AG04449 (cell line): ENCODE measurements around the gene ATAD3A.
"Not testable (repeated sequence)": the region's sequence is repeated elsewhere in the genome, so short reads cannot be mapped to it uniquely, and the experiment has no call there.

Experiments
- CTCF ChIA-PET: fragments of 350-600 bp; formaldehyde crosslinking; extraction: SDS; loops from one replicate; lab custom pipeline; 2021; ENCODE audit warnings: antibody characterized with exemption; lab: Yijun Ruan, JAX
- POLR2A ChIA-PET: fragments of 400-600, 350-600 bp; formaldehyde crosslinking; extraction: SDS; loops from one replicate; lab custom pipeline; 2020; ENCODE audit warnings: antibody characterized with exemption, inconsistent platforms; lab: Yijun Ruan, JAX
- DNase-seq: peaks from one replicate; pipeline ENCODE4 v3.0.0-alpha.2; 2010; ENCODE audit warnings: low read depth, low spot score
- H3K4me3 ChIP-seq: 2 replicates; pipeline ENCODE4 v1.5.1; 2011; ENCODE audit warnings: low read depth, mild to moderate bottlenecking, control low read depth, low read length
- TF ChIP-seq, protein P1 (sequence below): IDR thresholded peaks from one replicate; pipeline ENCODE4 v1.5.1; 2011; ENCODE audit warnings: mild to moderate bottlenecking, moderate library complexity, low read length, control low read depth, inconsistent platforms; ENCODE audit not compliant: insufficient read depth; ENCODE audit errors: missing control alignments

Gene ATAD3A

GRCh38 chr1:1528301-1529267, 16.6 kb downstream of the ATAD3A start:
- POLR2A ChIA-PET, result no interaction called here
- TF ChIP-seq, protein P1, sequence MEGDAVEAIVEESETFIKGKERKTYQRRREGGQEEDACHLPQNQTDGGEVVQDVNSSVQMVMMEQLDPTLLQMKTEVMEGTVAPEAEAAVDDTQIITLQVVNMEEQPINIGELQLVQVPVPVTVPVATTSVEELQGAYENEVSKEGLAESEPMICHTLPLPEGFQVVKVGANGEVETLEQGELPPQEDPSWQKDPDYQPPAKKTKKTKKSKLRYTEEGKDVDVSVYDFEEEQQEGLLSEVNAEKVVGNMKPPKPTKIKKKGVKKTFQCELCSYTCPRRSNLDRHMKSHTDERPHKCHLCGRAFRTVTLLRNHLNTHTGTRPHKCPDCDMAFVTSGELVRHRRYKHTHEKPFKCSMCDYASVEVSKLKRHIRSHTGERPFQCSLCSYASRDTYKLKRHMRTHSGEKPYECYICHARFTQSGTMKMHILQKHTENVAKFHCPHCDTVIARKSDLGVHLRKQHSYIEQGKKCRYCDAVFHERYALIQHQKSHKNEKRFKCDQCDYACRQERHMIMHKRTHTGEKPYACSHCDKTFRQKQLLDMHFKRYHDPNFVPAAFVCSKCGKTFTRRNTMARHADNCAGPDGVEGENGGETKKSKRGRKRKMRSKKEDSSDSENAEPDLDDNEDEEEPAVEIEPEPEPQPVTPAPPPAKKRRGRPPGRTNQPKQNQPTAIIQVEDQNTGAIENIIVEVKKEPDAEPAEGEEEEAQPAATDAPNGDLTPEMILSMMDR, result no peak
- DNase-seq, result no peak
- CTCF ChIA-PET, result no interaction called here
- no peak overlapping the region for H3K4me3 ChIP-seq

DNA sequence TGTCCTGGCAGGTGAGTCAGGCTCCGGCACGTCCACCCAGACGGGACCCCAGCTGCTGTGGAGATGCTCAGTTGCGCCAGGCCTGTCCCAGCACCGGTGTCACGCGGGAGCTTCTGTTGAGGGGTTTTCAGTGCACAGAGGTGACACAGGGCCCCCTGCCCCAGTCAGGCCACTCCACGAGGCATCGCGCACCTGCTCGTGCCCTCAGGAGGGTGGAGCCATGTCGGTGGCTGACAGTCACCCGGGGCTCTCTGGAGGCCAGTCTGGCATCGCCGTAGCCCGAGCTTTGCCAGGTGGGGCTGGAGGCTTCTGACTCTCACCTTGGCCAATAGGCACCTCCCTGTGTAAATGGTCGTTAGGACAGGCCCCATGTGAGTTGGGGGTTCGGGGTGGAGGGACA, 17.4 kb downstream of the ATAD3A start:
- H3K4me3 ChIP-seq, result no peak overlapping the region
- no peak for DNase-seq
- ChIA-PET CTCF (no interaction called here), POLR2A (no interaction called here)
- TF ChIP-seq, protein P1, result no peak

GRCh38 chr1:1529936-1530335, 18.0 kb downstream of the ATAD3A start:
- POLR2A ChIA-PET, result no interaction called here
- H3K4me3 ChIP-seq, result no peak overlapping the region
- DNase-seq, result no peak
- TF ChIP-seq, protein P1, result no peak
- CTCF ChIA-PET, result no interaction called here

DNA sequence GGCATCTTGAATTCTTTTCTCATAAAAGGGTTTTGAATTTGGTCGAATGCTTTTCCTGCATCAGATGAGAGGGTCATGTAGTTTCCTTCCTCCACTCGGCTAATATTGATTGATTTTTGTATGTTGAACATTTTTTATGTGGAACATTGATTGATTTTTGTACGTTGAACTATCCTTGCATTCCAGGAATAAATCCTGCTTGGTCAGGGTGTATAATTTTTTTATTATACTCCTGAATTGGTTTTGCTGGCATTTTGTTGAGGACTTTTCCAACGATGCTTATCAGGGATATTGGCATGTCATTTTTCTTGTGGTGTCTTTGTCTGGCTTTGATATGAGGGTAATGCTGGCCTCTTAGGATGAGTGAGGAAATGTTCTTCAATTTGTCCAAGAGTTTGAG, 20.0 kb downstream of the ATAD3A start:
- no peak overlapping the region for H3K4me3 ChIP-seq
- no peak for DNase-seq
- ChIA-PET POLR2A (no interaction called here), CTCF (no interaction called here)
- TF ChIP-seq, protein P1, result no peak

- DNase-seq, H3K4me3 ChIP-seq, POLR2A ChIA-PET, CTCF ChIA-PET: not testable (repeated sequence)
Observed at GRCh38 chr1:1533176-1533893, 21.4 kb downstream of the ATAD3A start.

- POLR2A ChIA-PET, CTCF ChIA-PET, DNase-seq, H3K4me3 ChIP-seq: not testable (repeated sequence)
Observed at GRCh38 chr1:1533894-1534291, 21.9 kb downstream of the ATAD3A start.

GRCh38 chr1:1534401-1535154, 22.6 kb downstream of the ATAD3A start:
- CTCF ChIA-PET, result no interaction called here
- DNase-seq, result no peak
- POLR2A ChIA-PET, result no interaction called here
- no peak overlapping the region for H3K4me3 ChIP-seq
- TF ChIP-seq, protein P1, result no peak
